ENCODE results near the gene ESRRA.
A peak's percentile ranks its signal among the peaks of the same experiment; 100 is the strongest.

Gene ESRRA

DNA sequence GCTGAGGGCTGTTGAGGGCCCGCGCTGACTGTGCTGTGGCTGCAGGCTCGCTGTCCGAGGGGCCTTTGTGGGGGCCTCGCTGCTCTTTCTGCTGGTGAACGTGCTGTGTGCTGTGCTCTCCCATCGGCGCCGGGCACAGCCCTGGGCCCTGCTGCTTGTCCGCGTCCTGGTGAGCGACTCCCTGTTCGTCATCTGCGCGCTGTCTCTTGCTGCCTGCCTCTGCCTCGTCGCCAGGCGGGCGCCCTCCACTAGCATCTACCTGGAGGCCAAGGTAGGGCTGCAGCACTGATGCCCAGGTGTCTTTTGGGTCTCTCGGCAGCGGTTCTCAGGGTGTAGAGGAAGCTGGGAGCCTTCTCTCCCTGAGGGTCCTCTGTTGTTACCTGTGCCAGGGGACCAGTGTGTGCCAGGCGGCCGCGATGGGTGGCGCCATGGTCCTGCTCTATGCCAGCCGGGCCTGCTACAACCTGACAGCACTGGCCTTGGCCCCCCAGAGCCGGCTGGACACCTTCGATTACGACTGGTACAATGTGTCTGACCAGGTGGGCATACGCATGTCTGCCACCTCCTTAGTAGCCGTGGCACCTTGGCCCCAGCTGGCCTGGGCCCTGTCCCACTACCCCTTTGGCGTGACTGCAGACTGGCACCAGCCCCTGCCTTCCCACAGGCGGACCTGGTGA is 17.5 kb upstream of the ESRRA start:
- H3K9ac ChIP-seq (ENCODE audit: low read depth, low read length) = no peak overlapping the region
- peaks cover 43% of the 10 kb centered on the region for H3K27me3 ChIP-seq (ENCODE audit: control insufficient read depth, insufficient read depth, low read length)
- H3K9me3 ChIP-seq (ENCODE audit: control insufficient read depth, insufficient read depth, low read length) = no peaks in the 10 kb centered on the region
- peaks cover 5% of the 10 kb centered on the region; the same call in 1 of the 2 replicates for H3K4me1 ChIP-seq (ENCODE audit: control insufficient read depth, insufficient read depth, low read length)
- no peaks in the 10 kb centered on the region for H3K36me3 ChIP-seq (ENCODE audit: control insufficient read depth, insufficient read depth, low read length)
- no peak overlapping the region for H3K4me3 ChIP-seq (ENCODE audit: low read depth, low read length)
- no peak overlapping the region for H3K27ac ChIP-seq (ENCODE audit: low read depth, low read length)

DNA sequence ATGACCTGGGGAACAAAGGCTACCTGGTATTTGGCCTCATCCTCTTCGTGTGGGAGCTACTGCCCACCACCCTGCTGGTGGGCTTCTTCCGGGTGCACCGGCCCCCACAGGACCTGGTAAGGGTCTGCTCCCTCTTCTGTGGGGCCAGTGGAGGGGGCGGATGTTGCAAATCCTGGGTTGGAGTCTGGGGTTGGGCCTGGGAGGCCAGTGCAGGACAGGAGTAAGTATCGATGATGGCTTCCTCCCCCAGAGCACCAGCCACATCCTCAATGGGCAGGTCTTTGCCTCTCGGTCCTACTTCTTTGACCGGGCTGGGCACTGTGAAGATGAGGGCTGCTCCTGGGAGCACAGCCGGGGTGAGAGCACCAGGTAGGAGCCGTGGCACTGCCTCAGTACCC is 17.0 kb upstream of the ESRRA start:
- no peak overlapping the region for H3K27ac ChIP-seq (ENCODE audit: low read depth, low read length)
- H3K4me1 ChIP-seq (ENCODE audit: control insufficient read depth, insufficient read depth, low read length) = peaks cover 5% of the 10 kb centered on the region; the same call in 1 of the 2 replicates
- no peak overlapping the region for H3K4me3 ChIP-seq (ENCODE audit: low read depth, low read length)
- H3K36me3 ChIP-seq (ENCODE audit: control insufficient read depth, insufficient read depth, low read length) = no peaks in the 10 kb centered on the region
- no peaks in the 10 kb centered on the region for H3K9me3 ChIP-seq (ENCODE audit: control insufficient read depth, insufficient read depth, low read length)
- H3K27me3 ChIP-seq (ENCODE audit: control insufficient read depth, insufficient read depth, low read length) = peaks cover 48% of the 10 kb centered on the region
- H3K9ac ChIP-seq (ENCODE audit: low read depth, low read length) = no peak overlapping the region

DNA sequence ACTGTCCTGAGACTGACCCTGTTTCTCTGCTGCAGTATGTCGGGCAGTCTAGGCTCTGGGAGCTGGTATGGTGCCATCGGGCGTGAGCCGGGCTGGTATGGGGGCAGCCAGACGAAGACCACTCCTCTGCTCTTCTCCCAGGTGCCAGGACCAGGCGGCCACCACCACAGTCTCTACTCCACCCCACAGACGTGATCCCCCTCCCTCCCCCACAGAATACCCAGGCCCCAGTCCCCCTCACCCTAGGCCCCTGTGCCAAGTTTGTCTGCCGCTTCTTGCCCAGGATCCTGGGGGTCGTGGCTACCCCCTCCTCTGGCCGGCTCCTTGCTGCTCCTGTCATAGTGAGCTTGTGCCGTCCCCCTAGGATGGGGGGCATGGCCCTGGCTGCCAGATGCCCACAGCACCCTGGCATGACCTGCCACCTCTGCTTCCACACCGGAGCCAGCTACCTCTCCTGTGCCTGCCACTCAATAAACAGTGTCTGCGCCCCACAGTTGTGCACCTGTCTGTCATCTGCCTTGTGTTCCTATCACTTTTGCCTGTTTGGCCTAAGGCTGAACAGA is 16.2 kb upstream of the ESRRA start:
- no peak overlapping the region for H3K9ac ChIP-seq (ENCODE audit: low read depth, low read length)
- H3K27me3 ChIP-seq (ENCODE audit: control insufficient read depth, insufficient read depth, low read length) = peaks cover 56% of the 10 kb centered on the region
- H3K4me1 ChIP-seq (ENCODE audit: control insufficient read depth, insufficient read depth, low read length) = peaks cover 5% of the 10 kb centered on the region; the same call in 1 of the 2 replicates
- H3K36me3 ChIP-seq (ENCODE audit: control insufficient read depth, insufficient read depth, low read length) = no peaks in the 10 kb centered on the region
- H3K4me3 ChIP-seq (ENCODE audit: low read depth, low read length) = no peak overlapping the region
- H3K9me3 ChIP-seq (ENCODE audit: control insufficient read depth, insufficient read depth, low read length) = no peaks in the 10 kb centered on the region
- no peak overlapping the region for H3K27ac ChIP-seq (ENCODE audit: low read depth, low read length)

DNA sequence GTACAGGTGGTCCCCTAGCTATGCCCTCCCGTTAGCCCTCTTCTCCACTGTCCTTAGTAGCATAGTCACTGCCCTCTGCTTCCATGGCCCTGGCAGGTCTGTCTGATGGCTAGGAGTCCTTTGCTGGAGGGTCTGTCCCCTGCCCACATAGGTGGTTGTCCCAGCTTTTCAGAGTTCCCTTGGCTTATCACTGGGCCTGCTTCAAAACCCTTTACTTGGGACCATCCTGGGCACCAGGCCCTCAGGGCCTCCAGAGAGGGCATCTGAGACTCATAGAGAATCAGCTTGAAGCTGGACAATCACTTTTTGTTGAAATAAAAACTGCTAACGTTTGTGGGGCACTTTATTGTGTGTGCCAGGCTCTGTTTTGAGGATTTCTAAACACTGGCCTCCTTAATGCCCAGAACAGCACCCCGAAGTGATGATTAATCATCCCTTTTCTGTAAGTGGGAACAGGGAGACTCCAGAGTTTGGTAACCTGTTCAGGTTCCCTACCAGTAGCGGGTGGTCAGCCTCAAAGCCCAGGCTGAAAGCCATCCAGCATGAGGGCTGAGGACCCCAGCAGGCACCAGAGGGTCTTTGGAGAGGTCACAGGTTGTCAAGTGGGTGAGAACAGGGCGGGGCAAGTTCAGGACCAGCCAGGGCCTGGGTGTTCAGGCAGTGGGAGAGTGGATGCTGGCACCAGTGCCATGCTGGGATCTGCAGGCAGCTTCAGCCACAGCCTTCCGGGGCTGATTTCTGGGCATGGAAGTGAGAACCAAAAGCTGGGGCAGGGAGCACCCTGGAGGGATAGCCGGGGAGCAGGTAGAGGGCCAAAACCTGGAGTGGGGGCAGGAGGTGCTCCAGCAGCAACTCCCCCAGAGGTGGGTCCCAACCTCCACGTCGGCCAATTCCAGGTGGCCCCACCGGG is 14.7 kb upstream of the ESRRA start:
- Histone ChIP-seq H3K27ac (ENCODE audit: low read depth, low read length) (no peak overlapping the region), H3K4me1 (ENCODE audit: control insufficient read depth, insufficient read depth, low read length) (peaks cover 5% of the 10 kb centered on the region; the same call in 1 of the 2 replicates), H3K4me3 (ENCODE audit: low read depth, low read length) (peak overlapping the region; percentile 54), H3K27me3 (ENCODE audit: control insufficient read depth, insufficient read depth, low read length) (peaks cover 71% of the 10 kb centered on the region), H3K9me3 (ENCODE audit: control insufficient read depth, insufficient read depth, low read length) (no peaks in the 10 kb centered on the region), H3K36me3 (ENCODE audit: control insufficient read depth, insufficient read depth, low read length) (no peaks in the 10 kb centered on the region), H3K9ac (ENCODE audit: low read depth, low read length) (no peak overlapping the region)

DNA sequence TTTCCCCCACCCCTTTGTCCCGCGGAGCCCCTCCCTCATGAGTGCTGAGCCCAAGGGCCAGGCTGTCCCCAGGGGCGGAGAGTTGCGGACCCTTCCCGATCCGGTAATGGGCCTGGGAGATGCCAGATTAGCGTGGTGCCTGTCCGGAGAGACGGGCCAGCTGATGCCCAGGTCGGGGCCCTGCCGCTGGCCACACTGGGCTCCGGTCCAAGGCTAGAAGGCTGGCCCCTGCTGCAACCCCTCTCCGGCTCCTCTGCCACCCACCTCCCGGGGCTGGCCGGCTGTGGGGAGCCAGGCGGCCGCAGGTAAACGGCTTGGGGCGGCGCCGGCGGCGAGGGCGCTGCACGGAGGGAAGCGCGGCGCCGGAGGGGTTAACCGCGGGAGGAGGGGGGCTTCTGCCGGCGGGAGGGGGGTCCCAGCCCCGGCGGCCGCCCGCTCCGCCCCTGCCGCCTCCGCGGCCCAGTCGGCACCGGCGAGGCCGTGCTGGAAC is 14.0 kb upstream of the ESRRA start, which contains the start of gene KCNK4:
KCNK4 (plus strand) TSS at position 41 of the 490 bp plus-strand sequence. CDS start 1,717 bp downstream, outside the sequence.
- H3K27me3 ChIP-seq (ENCODE audit: control insufficient read depth, insufficient read depth, low read length) = peaks cover 78% of the 10 kb centered on the region
- H3K27ac ChIP-seq (ENCODE audit: low read depth, low read length) = no peak within 1 kb of the TSS
- H3K9me3 ChIP-seq (ENCODE audit: control insufficient read depth, insufficient read depth, low read length) = no peaks in the 10 kb centered on the region
- H3K4me3 ChIP-seq (ENCODE audit: low read depth, low read length) = peak within 1 kb of the TSS; percentile 54
- peaks cover 2% of the 10 kb centered on the region; the same call in 1 of the 2 replicates for H3K4me1 ChIP-seq (ENCODE audit: control insufficient read depth, insufficient read depth, low read length)
- H3K9ac ChIP-seq (ENCODE audit: low read depth, low read length) = no peak within 1 kb of the TSS
- no peaks in the 10 kb centered on the region for H3K36me3 ChIP-seq (ENCODE audit: control insufficient read depth, insufficient read depth, low read length)

DNA sequence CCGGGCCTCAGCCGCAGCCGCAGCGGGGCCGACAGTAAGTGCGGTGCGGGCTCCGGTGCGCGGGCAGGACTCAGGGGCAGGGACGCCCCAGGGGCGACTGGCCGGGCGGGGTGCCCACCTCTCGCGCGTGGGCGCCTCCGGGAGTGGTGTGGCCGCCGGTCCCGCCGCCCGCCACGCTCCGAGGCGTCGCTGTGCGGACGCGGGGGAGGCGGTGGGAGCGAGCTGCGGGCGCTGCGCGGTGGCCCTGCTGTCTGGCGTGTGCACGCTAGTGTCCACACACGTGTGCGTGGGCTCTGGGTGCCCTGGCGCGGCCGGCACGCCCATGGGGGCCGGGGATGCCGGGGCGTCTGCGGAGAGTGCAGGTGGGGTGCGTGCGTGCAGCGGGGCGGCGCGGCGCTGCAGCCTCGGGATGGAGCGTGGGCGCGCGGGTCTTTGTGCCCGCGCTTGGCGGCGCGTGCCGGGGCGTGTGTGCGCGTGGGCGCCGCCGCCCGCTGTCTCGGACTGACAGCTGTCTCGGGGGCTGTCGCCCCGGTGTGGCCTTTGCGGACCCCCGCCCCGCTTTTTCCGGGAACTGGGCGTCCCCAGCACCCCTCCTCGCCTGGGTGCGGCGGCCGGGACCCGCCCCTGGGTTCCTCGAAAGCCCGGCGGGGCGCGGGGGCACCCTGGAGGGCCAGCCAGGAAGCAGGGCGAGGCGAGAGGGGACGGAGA is 13.4 kb upstream of the ESRRA start:
- peak overlapping the region; percentile 54; the same call in 1 of the 2 replicates for H3K4me3 ChIP-seq (ENCODE audit: low read depth, low read length)
- no peaks in the 10 kb centered on the region for H3K36me3 ChIP-seq (ENCODE audit: control insufficient read depth, insufficient read depth, low read length)
- H3K9ac ChIP-seq (ENCODE audit: low read depth, low read length) = no peak overlapping the region
- H3K9me3 ChIP-seq (ENCODE audit: control insufficient read depth, insufficient read depth, low read length) = no peaks in the 10 kb centered on the region
- peaks cover 79% of the 10 kb centered on the region for H3K27me3 ChIP-seq (ENCODE audit: control insufficient read depth, insufficient read depth, low read length)
- no peak overlapping the region for H3K27ac ChIP-seq (ENCODE audit: low read depth, low read length)
- H3K4me1 ChIP-seq (ENCODE audit: control insufficient read depth, insufficient read depth, low read length) = no peaks in the 10 kb centered on the region

DNA sequence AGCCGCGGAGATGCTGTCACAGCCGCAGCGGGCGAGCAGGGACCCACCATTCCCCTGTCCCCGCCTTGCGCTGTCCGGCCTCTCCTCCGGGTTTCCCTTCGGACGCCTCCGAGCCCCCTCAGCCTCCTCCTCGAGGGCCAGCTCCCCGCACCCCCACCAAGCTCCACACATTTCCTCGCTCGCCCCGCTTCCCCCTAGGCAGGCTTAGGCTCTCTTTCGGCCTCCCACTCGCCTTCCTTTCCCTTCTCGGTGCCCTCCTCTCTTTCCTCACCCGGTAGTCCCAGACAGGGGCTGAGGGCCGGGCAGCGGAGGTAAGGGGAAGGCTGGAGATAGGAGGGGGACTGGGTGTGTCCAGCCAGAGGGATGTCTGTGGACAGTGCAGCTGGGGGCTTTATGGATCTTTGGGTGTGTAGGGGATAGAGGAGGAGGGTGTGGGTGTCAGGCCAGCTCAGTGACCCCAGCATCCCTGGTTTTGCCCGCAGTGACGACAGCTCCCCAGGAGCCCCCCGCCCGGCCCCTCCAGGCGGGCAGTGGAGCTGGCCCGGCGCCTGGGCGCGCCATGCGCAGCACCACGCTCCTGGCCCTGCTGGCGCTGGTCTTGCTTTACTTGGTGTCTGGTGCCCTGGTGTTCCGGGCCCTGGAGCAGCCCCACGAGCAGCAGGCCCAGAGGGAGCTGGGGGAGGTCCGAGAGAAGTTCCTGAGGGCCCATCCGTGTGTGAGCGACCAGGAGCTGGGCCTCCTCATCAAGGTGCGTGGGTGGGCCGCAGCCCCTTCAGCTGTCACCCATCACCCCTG is 12.7 kb upstream of the ESRRA start:
- no peaks in the 10 kb centered on the region for H3K9me3 ChIP-seq (ENCODE audit: control insufficient read depth, insufficient read depth, low read length)
- no peak overlapping the region for H3K27ac ChIP-seq (ENCODE audit: low read depth, low read length)
- peaks cover 84% of the 10 kb centered on the region for H3K27me3 ChIP-seq (ENCODE audit: control insufficient read depth, insufficient read depth, low read length)
- no peak overlapping the region for H3K9ac ChIP-seq (ENCODE audit: low read depth, low read length)
- no peaks in the 10 kb centered on the region for H3K4me1 ChIP-seq (ENCODE audit: control insufficient read depth, insufficient read depth, low read length)
- H3K36me3 ChIP-seq (ENCODE audit: control insufficient read depth, insufficient read depth, low read length) = no peaks in the 10 kb centered on the region
- peak overlapping the region; percentile 54; the same call in 1 of the 2 replicates for H3K4me3 ChIP-seq (ENCODE audit: low read depth, low read length)

DNA sequence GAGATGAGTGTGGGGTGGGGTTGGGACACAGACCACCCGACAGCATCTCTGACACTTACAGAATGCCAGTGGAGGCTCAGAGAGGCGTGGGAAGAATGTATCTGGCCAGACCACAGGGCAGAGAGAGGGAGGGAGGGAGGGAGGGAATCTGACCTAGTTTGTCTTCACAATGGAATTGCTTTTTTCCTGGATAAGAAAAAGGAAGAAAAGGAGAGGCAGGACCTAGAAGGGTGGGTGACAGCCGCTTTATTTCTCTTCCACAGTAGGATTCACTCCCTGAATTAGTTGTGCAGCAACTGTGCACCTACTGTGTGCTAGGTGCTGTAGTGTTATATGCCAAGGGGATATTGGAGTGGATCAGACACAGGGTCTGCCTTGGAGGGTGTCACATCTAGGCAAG is 10.6 kb upstream of the ESRRA start:
- no peaks in the 10 kb centered on the region for H3K9me3 ChIP-seq (ENCODE audit: control insufficient read depth, insufficient read depth, low read length)
- no peak overlapping the region for H3K4me3 ChIP-seq (ENCODE audit: low read depth, low read length)
- H3K36me3 ChIP-seq (ENCODE audit: control insufficient read depth, insufficient read depth, low read length) = no peaks in the 10 kb centered on the region
- H3K4me1 ChIP-seq (ENCODE audit: control insufficient read depth, insufficient read depth, low read length) = no peaks in the 10 kb centered on the region
- H3K9ac ChIP-seq (ENCODE audit: low read depth, low read length) = no peak overlapping the region
- H3K27ac ChIP-seq (ENCODE audit: low read depth, low read length) = no peak overlapping the region
- H3K27me3 ChIP-seq (ENCODE audit: control insufficient read depth, insufficient read depth, low read length) = peaks cover 100% of the 10 kb centered on the region

DNA sequence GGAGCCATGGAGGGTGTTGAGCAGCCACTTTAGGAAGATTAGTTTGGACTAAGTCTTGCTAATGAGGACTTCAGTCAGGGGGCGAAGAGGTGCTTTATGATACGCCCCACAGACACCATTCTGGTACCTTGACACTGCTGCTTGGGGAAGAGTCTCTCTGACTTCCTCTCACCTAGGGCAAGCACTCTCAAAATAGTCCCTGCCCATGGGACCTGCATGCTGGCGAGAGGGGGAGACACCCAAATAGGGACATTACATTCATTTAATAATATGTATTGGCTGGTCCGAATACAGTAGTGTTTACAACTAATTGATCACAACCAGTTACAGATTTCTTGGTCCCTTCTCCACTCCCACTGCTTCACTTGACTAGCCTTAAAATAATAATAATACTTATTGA is 9.6 kb upstream of the ESRRA start:
- H3K36me3 ChIP-seq (ENCODE audit: control insufficient read depth, insufficient read depth, low read length) = no peaks in the 10 kb centered on the region
- H3K4me1 ChIP-seq (ENCODE audit: control insufficient read depth, insufficient read depth, low read length) = peaks cover 3% of the 10 kb centered on the region; the same call in 1 of the 2 replicates
- H3K27me3 ChIP-seq (ENCODE audit: control insufficient read depth, insufficient read depth, low read length) = peaks cover 100% of the 10 kb centered on the region

DNA sequence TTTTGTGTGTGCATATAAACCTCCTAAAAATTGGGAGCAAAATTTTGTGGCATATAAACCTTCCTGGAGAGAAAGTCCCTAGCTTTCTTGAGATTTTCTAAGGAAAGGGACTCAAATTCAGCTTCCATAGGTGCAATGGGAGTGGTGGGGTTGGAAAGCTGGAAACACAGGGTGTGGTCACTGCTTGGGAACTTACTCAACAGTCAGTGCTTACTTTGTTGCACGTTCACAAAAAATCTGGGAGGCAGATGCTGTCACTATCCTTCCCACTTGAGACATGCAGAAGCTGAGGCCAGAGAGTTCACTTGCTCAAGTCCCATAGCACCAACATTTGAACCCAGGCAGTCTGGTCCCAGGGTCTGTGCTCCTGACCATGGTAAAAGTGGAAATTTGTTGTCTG is 9.1 kb upstream of the ESRRA start:
- H3K9ac ChIP-seq (ENCODE audit: low read depth, low read length) = no peak overlapping the region
- no peak overlapping the region for H3K4me3 ChIP-seq (ENCODE audit: low read depth, low read length)
- H3K4me1 ChIP-seq (ENCODE audit: control insufficient read depth, insufficient read depth, low read length) = peaks cover 4% of the 10 kb centered on the region; the same call in 1 of the 2 replicates
- no peaks in the 10 kb centered on the region for H3K36me3 ChIP-seq (ENCODE audit: control insufficient read depth, insufficient read depth, low read length)
- H3K27ac ChIP-seq (ENCODE audit: low read depth, low read length) = no peak overlapping the region
- H3K9me3 ChIP-seq (ENCODE audit: control insufficient read depth, insufficient read depth, low read length) = no peaks in the 10 kb centered on the region
- H3K27me3 ChIP-seq (ENCODE audit: control insufficient read depth, insufficient read depth, low read length) = peaks cover 100% of the 10 kb centered on the region

More for the DNA sequence above, 9.6 kb upstream of the ESRRA start:
- H3K27ac ChIP-seq (ENCODE audit: low read depth, low read length) = no peak overlapping the region
- no peak overlapping the region for H3K4me3 ChIP-seq (ENCODE audit: low read depth, low read length)
- no peaks in the 10 kb centered on the region for H3K9me3 ChIP-seq (ENCODE audit: control insufficient read depth, insufficient read depth, low read length)
- H3K9ac ChIP-seq (ENCODE audit: low read depth, low read length) = no peak overlapping the region
